Fibroblast of mammary gland (primary cell): Measurements from ENCODE around the gene PLEKHA8.

ENCODE experiments used
- DNase-seq: peaks from one replicate; pipeline ENCODE4 v3.0.0-alpha.2; 2010; ENCODE audit warnings: low read depth
- H3K4me3 ChIP-seq: 2 replicates; pipeline ENCODE4 v1.5.1; 2011; ENCODE audit warnings: low read depth, mild to moderate bottlenecking, low read length, moderate library complexity; ENCODE audit not compliant: control insufficient read depth
- TF ChIP-seq, protein P1 (sequence below): conservative IDR thresholded peaks from 2 replicates; pipeline ENCODE4 v1.5.1; 2011; ENCODE audit warnings: low read depth, low read length, inconsistent platforms; ENCODE audit not compliant: control insufficient read depth, insufficient read depth

PLEKHA8 gene

DNA sequence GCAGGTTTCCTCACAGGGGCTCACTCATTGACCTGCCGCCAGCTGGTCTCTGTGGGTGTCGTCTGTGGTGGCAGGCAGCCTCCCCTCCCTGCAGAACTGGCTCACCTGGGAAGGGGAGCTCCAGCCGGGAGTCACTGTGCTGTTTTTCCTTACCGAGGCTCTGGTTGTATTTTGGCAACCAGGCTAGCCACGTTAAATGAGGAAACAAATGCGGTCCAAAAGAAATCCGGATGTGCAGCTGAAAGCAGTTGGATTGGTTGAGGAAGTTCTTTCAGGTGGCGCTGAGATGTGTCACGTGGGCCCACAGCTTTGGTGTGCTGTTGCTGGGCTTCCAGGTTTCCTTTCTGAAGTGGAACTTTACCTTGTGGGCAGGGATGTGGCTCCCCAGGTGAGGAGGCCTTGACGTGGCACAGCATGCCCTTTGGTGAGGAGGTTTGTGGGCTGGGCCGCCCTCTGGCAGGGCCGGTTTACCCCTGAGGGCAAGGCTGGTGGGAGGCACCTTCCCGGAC lies 120.8 kb downstream of the PLEKHA8 start:
- TF ChIP-seq, protein P1, sequence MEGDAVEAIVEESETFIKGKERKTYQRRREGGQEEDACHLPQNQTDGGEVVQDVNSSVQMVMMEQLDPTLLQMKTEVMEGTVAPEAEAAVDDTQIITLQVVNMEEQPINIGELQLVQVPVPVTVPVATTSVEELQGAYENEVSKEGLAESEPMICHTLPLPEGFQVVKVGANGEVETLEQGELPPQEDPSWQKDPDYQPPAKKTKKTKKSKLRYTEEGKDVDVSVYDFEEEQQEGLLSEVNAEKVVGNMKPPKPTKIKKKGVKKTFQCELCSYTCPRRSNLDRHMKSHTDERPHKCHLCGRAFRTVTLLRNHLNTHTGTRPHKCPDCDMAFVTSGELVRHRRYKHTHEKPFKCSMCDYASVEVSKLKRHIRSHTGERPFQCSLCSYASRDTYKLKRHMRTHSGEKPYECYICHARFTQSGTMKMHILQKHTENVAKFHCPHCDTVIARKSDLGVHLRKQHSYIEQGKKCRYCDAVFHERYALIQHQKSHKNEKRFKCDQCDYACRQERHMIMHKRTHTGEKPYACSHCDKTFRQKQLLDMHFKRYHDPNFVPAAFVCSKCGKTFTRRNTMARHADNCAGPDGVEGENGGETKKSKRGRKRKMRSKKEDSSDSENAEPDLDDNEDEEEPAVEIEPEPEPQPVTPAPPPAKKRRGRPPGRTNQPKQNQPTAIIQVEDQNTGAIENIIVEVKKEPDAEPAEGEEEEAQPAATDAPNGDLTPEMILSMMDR: no peak
- no peak for DNase-seq
- no peak overlapping the region for H3K4me3 ChIP-seq

DNA sequence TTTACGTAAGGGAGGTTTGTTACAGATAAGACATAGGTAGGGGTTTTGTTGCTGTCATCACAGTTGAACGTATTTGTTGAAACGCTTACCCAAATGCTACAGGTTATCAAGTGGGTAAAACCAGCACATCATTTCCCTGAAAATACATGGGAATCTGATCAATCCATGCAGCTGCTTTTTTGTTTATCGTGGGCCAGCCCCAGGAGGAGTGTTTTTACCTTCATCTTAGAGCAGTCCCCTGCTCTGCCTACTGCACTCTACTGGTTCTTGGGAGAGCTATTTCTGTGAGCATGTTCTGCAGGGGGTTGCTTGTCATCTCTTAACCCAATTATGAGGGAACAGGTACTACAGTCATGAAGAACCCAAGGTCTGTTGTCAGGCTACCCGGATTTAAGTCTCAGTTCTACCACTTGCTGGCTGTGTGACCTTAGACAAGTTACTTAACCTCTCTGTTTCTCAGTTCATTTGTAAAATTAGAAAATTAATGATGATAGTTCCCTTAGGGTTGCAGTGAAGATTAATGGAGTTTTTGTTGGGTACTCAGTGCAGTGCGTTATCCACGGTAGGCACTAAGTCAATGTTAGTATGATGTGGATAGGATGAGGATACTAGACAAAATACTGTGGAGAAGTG lies 121.5 kb downstream of the PLEKHA8 start:
- no peak for DNase-seq
- TF ChIP-seq, protein P1: no peak
- no peak overlapping the region for H3K4me3 ChIP-seq

DNA sequence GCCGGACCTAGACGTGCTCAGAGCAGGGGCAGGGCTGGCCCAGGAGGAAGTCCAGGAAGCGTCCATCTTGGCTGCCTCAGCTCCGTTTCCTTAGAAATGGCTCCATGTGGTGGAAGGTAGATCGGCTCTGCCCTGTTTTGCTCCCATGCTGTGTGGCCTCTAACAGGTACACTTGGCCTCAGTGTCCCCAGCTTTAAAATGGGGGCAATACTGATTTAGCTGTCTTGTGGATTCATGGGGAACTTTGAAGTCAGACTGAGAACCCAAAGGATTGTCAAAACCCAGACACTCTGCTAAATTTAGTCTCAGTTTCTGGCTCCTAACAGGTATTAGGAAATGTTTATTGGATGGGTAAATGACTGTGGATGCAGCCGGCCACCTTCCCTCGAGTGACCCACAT lies 122.5 kb downstream of the PLEKHA8 start:
- no peak overlapping the region for H3K4me3 ChIP-seq
- TF ChIP-seq, protein P1: no peak
- DNase-seq: no peak

- TF ChIP-seq, protein P1: no peak
Measured at GRCh38 chr7:30154111-30154587, 125.9 kb downstream of the PLEKHA8 start.

GRCh38 chr7:30155481-30155880 lies 127.3 kb downstream of the PLEKHA8 start:
- DNase-seq: no peak
- TF ChIP-seq, protein P1: no peak
- no peak overlapping the region for H3K4me3 ChIP-seq

More at GRCh38 chr7:30154111-30154587, 125.9 kb downstream of the PLEKHA8 start:
- DNase-seq: no peak
- no peak overlapping the region for H3K4me3 ChIP-seq

- DNase-seq: no peak
- no peak overlapping the region for H3K4me3 ChIP-seq
- TF ChIP-seq, protein P1: no peak
Measured at GRCh38 chr7:30157204-30157603, 129.0 kb downstream of the PLEKHA8 start.

DNA sequence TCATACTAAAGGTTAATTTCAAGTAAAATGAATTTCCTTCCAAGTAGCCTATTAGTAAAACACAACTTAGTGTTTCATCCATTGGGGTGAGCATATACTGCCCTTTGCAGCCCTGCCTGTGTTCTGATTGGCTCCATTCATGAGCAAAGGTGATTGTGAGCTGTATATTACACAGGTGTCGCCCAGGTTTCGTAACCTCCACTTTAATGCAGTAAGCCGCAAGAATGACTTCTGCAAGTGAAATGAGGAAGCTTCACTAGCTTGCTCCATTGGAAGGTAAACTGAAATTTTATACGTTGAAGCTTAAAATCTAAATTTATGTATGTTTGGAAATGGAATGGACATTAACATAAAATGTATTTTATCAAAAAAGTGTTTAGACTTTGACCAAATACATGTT lies 131.0 kb downstream of the PLEKHA8 start:
- no peak overlapping the region for H3K4me3 ChIP-seq
- TF ChIP-seq, protein P1: no peak
- no peak for DNase-seq
